GM12878 (cell line): ENCODE results near the gene NT5C1A. TPM values are rescaled to one million over a fixed set of nuclear protein-coding genes. Genes with fewer than 3 reads are reported as not detected.

Experiments used
- ATAC-seq: fragments of 200-7000 bp; cut with Tn5 transposase; 3 replicates; pipeline ENCODE4 v1.9.1; 2020; ENCODE audit warnings: mild to moderate bottlenecking, moderate library complexity
- BruUV-seq: library from RNA; stranded (reverse); fragments of 400-500 nt; replicated peaks from 2 replicates; lab custom pipeline; 2021; lab: Mats Ljungman, UMichigan
- CTCF ChIA-PET: fragments of 300-600 bp; sonication (Branson Sonifier 250); formaldehyde crosslinking; extraction: SDS; loops from one replicate; lab custom pipeline; 2021; ENCODE audit warnings: inconsistent platforms; lab: Yijun Ruan, JAX
- POLR2A ChIA-PET: fragments of 350-600 bp; formaldehyde crosslinking; extraction: SDS; loops from one replicate; lab custom pipeline; 2021; ENCODE audit warnings: inconsistent platforms; lab: Charles Lee
- RAD21 ChIA-PET: fragments of 300-600 bp; sonication (Branson Sonifier 250); formaldehyde crosslinking; loops from one replicate; lab custom pipeline; 2023; ENCODE audit warnings: antibody characterized with exemption; ENCODE audit not compliant: unreplicated experiment; lab: Charles Lee
- SMC1A ChIA-PET: fragments of 300-600 bp; sonication (Branson Sonifier 250); formaldehyde crosslinking; loops from one replicate; lab custom pipeline; 2023; ENCODE audit not compliant: unreplicated experiment, uncharacterized antibody; lab: Charles Lee
- DNase-seq: peaks from one replicate; pipeline ENCODE4 v3.0.0-alpha.2; 2011; ENCODE audit warnings: low read depth, low spot score
- FAIRE-seq: peaks from 3 replicates; lab custom pipeline; 2011; peaks lifted over from hg19 to GRCh38; lab: Jason Lieb, UNC
- H2AFZ ChIP-seq: 2 replicates; pipeline ENCODE4 v1.6.0; 2011; ENCODE audit warnings: low read depth, low read length, control low read depth; ENCODE audit not compliant: control insufficient read depth
- H3K27ac ChIP-seq: 2 replicates; pipeline ENCODE4 v1.5.1; 2011; ENCODE audit warnings: control low read depth; ENCODE audit not compliant: control insufficient read depth, insufficient read depth
- H3K27me3 ChIP-seq, 2 experiments: replicated peaks in 1 of 2; 2 replicates each; pipeline versions ENCODE4 v1.6.0 to v1.6.1; 2011; ENCODE audit warnings: low read length in 1 of 2; ENCODE audit not compliant: control insufficient read depth in 2 of 2, insufficient read depth in 2 of 2
- H3K36me3 ChIP-seq, 2 experiments: 2 replicates each; pipeline ENCODE4 v1.5.1; 2011; ENCODE audit warnings: low read length in 1 of 2; ENCODE audit not compliant: control insufficient read depth in 2 of 2, insufficient read depth in 2 of 2
- H3K4me1 ChIP-seq: 2 replicates; pipeline ENCODE4 v1.6.1; 2011; ENCODE audit warnings: mild to moderate bottlenecking, low read length, moderate library complexity, mixed read lengths; ENCODE audit not compliant: control insufficient read depth, insufficient read depth
- H3K4me2 ChIP-seq: 2 replicates; pipeline ENCODE4 v1.6.0; 2011; ENCODE audit warnings: control low read depth; ENCODE audit not compliant: control insufficient read depth, insufficient read depth
- H3K4me3 ChIP-seq: fragments of 200-600 bp; sonication (generic); 2 replicates; pipeline ENCODE4 v1.5.1; 2016
- H3K79me2 ChIP-seq: 2 replicates; pipeline ENCODE4 v1.6.0; 2011; ENCODE audit warnings: low read length; ENCODE audit not compliant: control insufficient read depth, insufficient read depth
- H3K9ac ChIP-seq: 2 replicates; pipeline ENCODE4 v1.8.0; 2011; ENCODE audit warnings: low read length, control low read depth, mixed read lengths; ENCODE audit not compliant: control insufficient read depth, insufficient read depth
- H3K9me3 ChIP-seq: replicated peaks from 3 replicates; pipeline ENCODE4 v1.5.1; 2011; ENCODE audit warnings: mild to moderate bottlenecking, low read length; ENCODE audit not compliant: control insufficient read depth, insufficient read depth
- H4K20me1 ChIP-seq: 2 replicates; pipeline ENCODE4 v1.6.0; 2011; ENCODE audit not compliant: control insufficient read depth, insufficient read depth
- ASH2L ChIP-seq: fragments of 300-600, 200-600 bp; sonication (generic); IDR thresholded peaks from 2 replicates; pipeline ENCODE4 v1.6.1; 2017; ENCODE audit warnings: low read depth, mild to moderate bottlenecking, borderline replicate concordance
- BMI1 ChIP-seq: fragments of 450-650 bp; IDR thresholded peaks from 2 replicates; pipeline ENCODE4 v1.6.1; 2016; ENCODE audit warnings: mild to moderate bottlenecking, moderate library complexity, borderline replicate concordance
- HDAC6 ChIP-seq: fragments of 200-600 bp; sonication (generic); IDR thresholded peaks from one replicate; pipeline ENCODE4 v1.8.0; 2017; ENCODE audit warnings: antibody characterized with exemption; ENCODE audit not compliant: unreplicated experiment
- RAD51 ChIP-seq: fragments of 450-650 bp; IDR thresholded peaks from 2 replicates; pipeline ENCODE4 v1.6.1; 2016; ENCODE audit warnings: moderate library complexity, mild to moderate bottlenecking, inconsistent platforms
- SKIL ChIP-seq: fragments of 450-650 bp; IDR thresholded peaks from 2 replicates; pipeline ENCODE4 v1.6.1; 2017; ENCODE audit warnings: mild to moderate bottlenecking, low read depth, inconsistent platforms; ENCODE audit not compliant: poor library complexity, severe bottlenecking
- SMAD1 ChIP-seq: fragments of 450-650 bp; IDR thresholded peaks from 2 replicates; pipeline ENCODE4 v1.6.1; 2018; ENCODE audit warnings: mild to moderate bottlenecking, low read depth; ENCODE audit not compliant: partially characterized antibody
- SP1 ChIP-seq: IDR thresholded peaks from one replicate; pipeline ENCODE4 v1.6.1; 2011; ENCODE audit warnings: low read depth, low read length
- TCF3 ChIP-seq: IDR thresholded peaks from 2 replicates; pipeline ENCODE4 v1.6.1; 2012; ENCODE audit warnings: low read depth, mild to moderate bottlenecking, low read length, borderline replicate concordance; ENCODE audit not compliant: insufficient read depth
- ZBED1 ChIP-seq: IDR thresholded peaks from 2 replicates; pipeline ENCODE4 v1.6.1; 2016; ENCODE audit warnings: borderline replicate concordance
- WGBS: methylation state at CpG from one replicate; pipeline ENCODE4 v1.1.6; 2016; ENCODE audit warnings: low lambda C conversion rate; ENCODE audit not compliant: insufficient replicate concordance, insufficient coverage; ENCODE audit errors: missing lambda C conversion rate; 5-methylcytosine and 5-hydroxymethylcytosine counted together
- in situ Hi-C: fragments of 300-500 bp; cut with MboI; formaldehyde crosslinking; loops from 9 replicates; pipeline ENCODE4 v1.14.3; 2018; ENCODE audit warnings: mixed read lengths
- intact Hi-C: fragments of 100-400 bp; cut with micrococcal nuclease; formaldehyde crosslinking; loops from one replicate; pipeline ENCODE4 v1.14.2; 2022; ENCODE audit not compliant: unreplicated experiment
- polyA plus RNA-seq, 11 experiments: library from polyadenylated mRNA; depleted of rRNA in 4 of 11; unstranded in 6 of 11; stranded (reverse) in 5 of 11; fragments of >200 nt; fragmentation: Nextera tagmentation in 4 of 11; fragmentation: Illumina TruSeq in 1 of 11; extraction: Ambion mirVana in 4 of 11; extraction: Trizol in 1 of 11; gene quantifications; 1 replicate in 1 of 11; 2 replicates in 10 of 11; pipeline versions ENCODE4 v1.2.1 to v1.2.3, GENCODE V29; 2011 to 2016; ENCODE audit warnings: inconsistent platforms in 2 of 11, missing spikeins in 2 of 11, low read depth in 1 of 11
- total RNA-seq, 4 experiments: library from RNA; depleted of rRNA in 3 of 4; stranded (reverse); fragments of >200 nt in 3 of 4; fragmentation: Illumina TruSeq in 1 of 4; extraction: Trizol in 1 of 4; gene quantifications; 2 replicates each; pipeline versions ENCODE4 v1.2.1 to v1.2.3, GENCODE V29; 2013 to 2021
- TF ChIP-seq, protein P1 (sequence below): fragments of 450-650 bp; formaldehyde crosslinking; IDR thresholded peaks from 2 replicates; pipeline ENCODE4 v1.4.0; 2022; ENCODE audit warnings: mild to moderate bottlenecking, moderate library complexity
- TF ChIP-seq, protein P2 (sequence below): fragments of 450-650 bp; IDR thresholded peaks from 2 replicates; pipeline ENCODE4 v1.6.1; 2016; ENCODE audit warnings: mild to moderate bottlenecking
- TF ChIP-seq, protein P3 (sequence below): fragments of 450-650 bp; IDR thresholded peaks from 2 replicates; pipeline ENCODE4 v1.6.1; 2018; ENCODE audit warnings: mild to moderate bottlenecking, low read depth, moderate library complexity; ENCODE audit not compliant: partially characterized antibody

Gene NT5C1A
- total and polyA plus RNA-seq, 10 of the 15 experiments (the other 5 are each of a cell fraction or from before 2014, with no cell fraction given) = 0.05 to 0.77 (median 0.22) TPM; not detected in 1

- intact Hi-C loops = loop anchor here (10.0 kb wide), 1 partner anchor 554 kb away; no protein-coding TSS in a partner anchor
- H3K4me3 ChIP-seq = no peak overlapping the region
- no peak for TF ChIP-seq ASH2L
- no peak for TF ChIP-seq SP1
- no peak for TF ChIP-seq HDAC6
- no peak for TF ChIP-seq BMI1
- TF ChIP-seq, protein P1, sequence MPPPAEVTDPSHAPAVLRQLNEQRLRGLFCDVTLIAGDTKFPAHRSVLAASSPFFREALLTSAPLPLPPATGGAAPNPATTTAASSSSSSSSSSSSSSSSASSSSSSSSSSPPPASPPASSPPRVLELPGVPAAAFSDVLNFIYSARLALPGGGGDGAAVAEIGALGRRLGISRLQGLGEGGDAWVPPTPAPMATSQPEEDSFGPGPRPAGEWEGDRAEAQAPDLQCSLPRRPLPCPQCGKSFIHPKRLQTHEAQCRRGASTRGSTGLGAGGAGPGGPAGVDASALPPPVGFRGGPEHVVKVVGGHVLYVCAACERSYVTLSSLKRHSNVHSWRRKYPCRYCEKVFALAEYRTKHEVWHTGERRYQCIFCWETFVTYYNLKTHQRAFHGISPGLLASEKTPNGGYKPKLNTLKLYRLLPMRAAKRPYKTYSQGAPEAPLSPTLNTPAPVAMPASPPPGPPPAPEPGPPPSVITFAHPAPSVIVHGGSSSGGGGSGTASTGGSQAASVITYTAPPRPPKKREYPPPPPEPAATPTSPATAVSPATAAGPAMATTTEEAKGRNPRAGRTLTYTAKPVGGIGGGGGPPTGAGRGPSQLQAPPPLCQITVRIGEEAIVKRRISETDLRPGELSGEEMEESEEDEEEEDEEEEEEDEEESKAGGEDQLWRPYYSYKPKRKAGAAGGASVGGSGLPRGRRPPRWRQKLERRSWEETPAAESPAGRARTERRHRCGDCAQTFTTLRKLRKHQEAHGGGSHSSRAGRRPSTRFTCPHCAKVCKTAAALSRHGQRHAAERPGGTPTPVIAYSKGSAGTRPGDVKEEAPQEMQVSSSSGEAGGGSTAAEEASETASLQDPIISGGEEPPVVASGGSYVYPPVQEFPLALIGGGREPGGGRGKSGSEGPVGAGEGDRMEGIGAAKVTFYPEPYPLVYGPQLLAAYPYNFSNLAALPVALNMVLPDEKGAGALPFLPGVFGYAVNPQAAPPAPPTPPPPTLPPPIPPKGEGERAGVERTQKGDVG (CRISPR knock-in tag) = no peak
- TF ChIP-seq, protein P2, sequence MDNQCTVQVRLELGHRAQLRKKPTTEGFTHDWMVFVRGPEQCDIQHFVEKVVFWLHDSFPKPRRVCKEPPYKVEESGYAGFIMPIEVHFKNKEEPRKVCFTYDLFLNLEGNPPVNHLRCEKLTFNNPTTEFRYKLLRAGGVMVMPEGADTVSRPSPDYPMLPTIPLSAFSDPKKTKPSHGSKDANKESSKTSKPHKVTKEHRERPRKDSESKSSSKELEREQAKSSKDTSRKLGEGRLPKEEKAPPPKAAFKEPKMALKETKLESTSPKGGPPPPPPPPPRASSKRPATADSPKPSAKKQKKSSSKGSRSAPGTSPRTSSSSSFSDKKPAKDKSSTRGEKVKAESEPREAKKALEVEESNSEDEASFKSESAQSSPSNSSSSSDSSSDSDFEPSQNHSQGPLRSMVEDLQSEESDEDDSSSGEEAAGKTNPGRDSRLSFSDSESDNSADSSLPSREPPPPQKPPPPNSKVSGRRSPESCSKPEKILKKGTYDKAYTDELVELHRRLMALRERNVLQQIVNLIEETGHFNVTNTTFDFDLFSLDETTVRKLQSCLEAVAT = no peak
- TF ChIP-seq TCF3 = no peak
- TF ChIP-seq RAD51 = no peak
- TF ChIP-seq SKIL = no peak
- no peak for TF ChIP-seq SMAD1
- TF ChIP-seq ZBED1 = no peak
- TF ChIP-seq, protein P3, sequence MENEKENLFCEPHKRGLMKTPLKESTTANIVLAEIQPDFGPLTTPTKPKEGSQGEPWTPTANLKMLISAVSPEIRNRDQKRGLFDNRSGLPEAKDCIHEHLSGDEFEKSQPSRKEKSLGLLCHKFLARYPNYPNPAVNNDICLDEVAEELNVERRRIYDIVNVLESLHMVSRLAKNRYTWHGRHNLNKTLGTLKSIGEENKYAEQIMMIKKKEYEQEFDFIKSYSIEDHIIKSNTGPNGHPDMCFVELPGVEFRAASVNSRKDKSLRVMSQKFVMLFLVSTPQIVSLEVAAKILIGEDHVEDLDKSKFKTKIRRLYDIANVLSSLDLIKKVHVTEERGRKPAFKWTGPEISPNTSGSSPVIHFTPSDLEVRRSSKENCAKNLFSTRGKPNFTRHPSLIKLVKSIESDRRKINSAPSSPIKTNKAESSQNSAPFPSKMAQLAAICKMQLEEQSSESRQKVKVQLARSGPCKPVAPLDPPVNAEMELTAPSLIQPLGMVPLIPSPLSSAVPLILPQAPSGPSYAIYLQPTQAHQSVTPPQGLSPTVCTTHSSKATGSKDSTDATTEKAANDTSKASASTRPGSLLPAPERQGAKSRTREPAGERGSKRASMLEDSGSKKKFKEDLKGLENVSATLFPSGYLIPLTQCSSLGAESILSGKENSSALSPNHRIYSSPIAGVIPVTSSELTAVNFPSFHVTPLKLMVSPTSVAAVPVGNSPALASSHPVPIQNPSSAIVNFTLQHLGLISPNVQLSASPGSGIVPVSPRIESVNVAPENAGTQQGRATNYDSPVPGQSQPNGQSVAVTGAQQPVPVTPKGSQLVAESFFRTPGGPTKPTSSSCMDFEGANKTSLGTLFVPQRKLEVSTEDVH = no peak
Measured at GRCh38 chr1:39659110-39659509, 12.8 kb downstream of the NT5C1A start.

More at GRCh38 chr1:39659110-39659509, 12.8 kb downstream of the NT5C1A start:
- Histone ChIP-seq H3K4me1 (peaks cover 5% of the 10 kb centered on the region; the same call in 1 of the 2 replicates), H3K9me3 (no peaks in the 10 kb centered on the region), H3K79me2 (no peaks in the 10 kb centered on the region), H3K4me2 (no peak overlapping the region), H4K20me1 (no peaks in the 10 kb centered on the region), H3K36me3 (no peaks in the 10 kb centered on the region), H3K9ac (no peak overlapping the region), H2AFZ (no peak overlapping the region), H3K27ac (no peak overlapping the region), H3K27me3 (no peaks in the 10 kb centered on the region; a peak in 1 of 4 replicates)
- no peak for DNase-seq
- ChIA-PET CTCF (interaction anchor here (0.6 to 11.1 kb wide), 24 partner anchors 9 to 561 kb away, joined by 3 to 312 read pairs (median 6); partner anchors contain the start of genes NT5C1A and PABPC4), POLR2A (no interaction called here), RAD21 (interaction anchor here (0.9 to 4.4 kb wide), 4 partner anchors 8 to 52 kb away, joined by 5 to 49 read pairs (median 8); partner anchors contain the start of gene NT5C1A), SMC1A (interaction anchor here (0.6 to 3.5 kb wide), 13 partner anchors 8 to 561 kb away, joined by 3 to 35 read pairs (median 4); no protein-coding TSS in a partner anchor)
- ATAC-seq = no peak
- FAIRE-seq = no peak
- in situ Hi-C loops = no loop called here
- BruUV-seq = no TSS peak
- 73% methylated on average over 9 of the region's 12 CpGs for WGBS
